HEK293T (cell line): ENCODE data around the gene AXIN1.

ENCODE experiments used
- BHLHE40 ChIP-seq: fragments of 450-650 bp; IDR thresholded peaks from 2 replicates; pipeline ENCODE4 v1.6.1; 2016; ENCODE audit warnings: mild to moderate bottlenecking, moderate library complexity, borderline replicate concordance
- CTBP1 ChIP-seq: fragments of 450-650 bp; IDR thresholded peaks from 2 replicates; pipeline ENCODE4 v1.6.1; 2016; ENCODE audit warnings: borderline replicate concordance
- FOXA1 ChIP-seq: fragments of 450-650 bp; IDR thresholded peaks from 2 replicates; pipeline ENCODE4 v1.6.1; 2016; ENCODE audit warnings: mild to moderate bottlenecking
- FOXK2 ChIP-seq: fragments of 450-650 bp; IDR thresholded peaks from 2 replicates; pipeline ENCODE4 v1.6.1; 2016; ENCODE audit warnings: mild to moderate bottlenecking
- FOXM1 ChIP-seq: fragments of 450-650 bp; IDR thresholded peaks from 2 replicates; pipeline ENCODE4 v1.6.1; 2017; ENCODE audit warnings: mild to moderate bottlenecking, borderline replicate concordance
- HDGF ChIP-seq: fragments of 450-650 bp; IDR thresholded peaks from 2 replicates; pipeline ENCODE4 v1.6.1; 2017; ENCODE audit warnings: antibody characterized with exemption, borderline replicate concordance
- NFRKB ChIP-seq: fragments of 450-650 bp; IDR thresholded peaks from 2 replicates; pipeline ENCODE4 v1.6.1; 2016; ENCODE audit warnings: mild to moderate bottlenecking, moderate library complexity
- PKNOX1 ChIP-seq: fragments of 450-650 bp; IDR thresholded peaks from 2 replicates; pipeline ENCODE4 v1.6.1; 2016
- SP1 ChIP-seq: fragments of 450-650 bp; IDR thresholded peaks from 2 replicates; pipeline ENCODE4 v1.6.1; 2017
- SUZ12 ChIP-seq: fragments of 450-650 bp; IDR thresholded peaks from 2 replicates; pipeline ENCODE4 v1.6.1; 2016; ENCODE audit warnings: mild to moderate bottlenecking
- TARDBP ChIP-seq: fragments of 450-650 bp; IDR thresholded peaks from 2 replicates; pipeline ENCODE4 v1.6.1; 2016
- ZNF384 ChIP-seq: fragments of 450-650 bp; IDR thresholded peaks from 2 replicates; pipeline ENCODE4 v1.6.1; 2016

GRCh38 chr16:301950-302349 is 50.6 kb downstream of the AXIN1 start:
- no peak for TF ChIP-seq PKNOX1
- TF ChIP-seq FOXK2 = no peak
- TF ChIP-seq CTBP1 = no peak
- no peak for TF ChIP-seq SUZ12
- TF ChIP-seq FOXA1 = no peak
- TF ChIP-seq NFRKB = no peak
- no peak for TF ChIP-seq ZNF384
- TF ChIP-seq FOXM1 = no peak
- TF ChIP-seq TARDBP = no peak
- no peak for TF ChIP-seq SP1
- TF ChIP-seq BHLHE40 = no peak
- TF ChIP-seq HDGF = no peak
